WTC11 (cell line): ENCODE results near the gene MAN2B1. TPM values are rescaled to one million over a fixed set of nuclear protein-coding genes. Genes with fewer than 3 reads are reported as not detected.

Experiments
- ATAC-seq: fragments of 200-7000 bp; cut with Tn5 transposase; 2 replicates; pipeline ENCODE4 v1.10.0; 2021; ENCODE audit warnings: mild to moderate bottlenecking, moderate library complexity
- CTCF ChIA-PET: fragments of 300-600 bp; sonication (Branson Sonifier 250); formaldehyde crosslinking; loops from one replicate; lab custom pipeline; 2021; ENCODE audit warnings: antibody characterized with exemption; lab: Charles Lee
- POLR2A ChIA-PET: fragments of 350-600 bp; sonication (Branson Sonifier 250); formaldehyde crosslinking; loops from one replicate; lab custom pipeline; 2021; ENCODE audit warnings: antibody characterized with exemption; lab: Charles Lee
- DNase-seq: peaks from one replicate; pipeline ENCODE4 v3.0.0; 2021; ENCODE audit warnings: low spot score
- H3K27ac Mint-ChIP-seq: 2 replicates; pipeline ENCODE4 v1.8.0; 2021; ENCODE audit warnings: mixed read lengths
- H3K27me3 Mint-ChIP-seq: 2 replicates; pipeline ENCODE4 v1.8.0; 2021; ENCODE audit warnings: low read depth, mild to moderate bottlenecking, moderate library complexity, mixed read lengths
- H3K36me3 Mint-ChIP-seq: 2 replicates; pipeline ENCODE4 v1.8.0; 2021; ENCODE audit warnings: mixed read lengths
- H3K4me1 Mint-ChIP-seq: 2 replicates; pipeline ENCODE4 v1.8.0; 2022; ENCODE audit warnings: mixed read lengths
- H3K4me3 Mint-ChIP-seq: 2 replicates; pipeline ENCODE4 v1.8.0; 2021; ENCODE audit warnings: mild to moderate bottlenecking, moderate library complexity, mixed read lengths
- H3K9me3 Mint-ChIP-seq: 2 replicates; pipeline ENCODE4 v1.8.0; 2021; ENCODE audit warnings: mixed read lengths
- AFF4 ChIP-seq: sonication (generic); formaldehyde crosslinking; IDR thresholded peaks from 2 replicates; pipeline ENCODE4 v1.8.1; 2023; ENCODE audit warnings: mild to moderate bottlenecking, missing genetic modification reagents, borderline replicate concordance
- CREM ChIP-seq: sonication (generic); formaldehyde crosslinking; IDR thresholded peaks from 2 replicates; pipeline ENCODE4 v1.8.1; 2022; ENCODE audit warnings: mild to moderate bottlenecking, missing genetic modification reagents, moderate library complexity
- CTCF ChIP-seq: fragments of 200-600 bp; IDR thresholded peaks from 2 replicates; pipeline ENCODE4 v1.8.0; 2022; ENCODE audit warnings: antibody characterized with exemption
- E2F5 ChIP-seq: sonication (generic); formaldehyde crosslinking; IDR thresholded peaks from 2 replicates; pipeline ENCODE4 v1.8.1; 2022; ENCODE audit warnings: mild to moderate bottlenecking, moderate library complexity, missing genetic modification reagents
- GRHL2 ChIP-seq: fragments of 250-450 bp; sonication (Bioruptor Pico); IDR thresholded peaks from 2 replicates; pipeline ENCODE4 v1.8.0; 2022; ENCODE audit warnings: mild to moderate bottlenecking, moderate library complexity; ENCODE audit not compliant: insufficient replicate concordance, severe bottlenecking
- IRF2 ChIP-seq: sonication (generic); formaldehyde crosslinking; IDR thresholded peaks from 2 replicates; pipeline ENCODE4 v1.8.0; 2022; ENCODE audit warnings: low read depth, missing genetic modification reagents, borderline replicate concordance
- RELA ChIP-seq: sonication (generic); formaldehyde crosslinking; IDR thresholded peaks from 2 replicates; pipeline ENCODE4 v1.8.1; 2022; ENCODE audit warnings: missing genetic modification reagents, mild to moderate bottlenecking, borderline replicate concordance
- SMAD4 ChIP-seq: sonication (generic); formaldehyde crosslinking; IDR thresholded peaks from 2 replicates; pipeline ENCODE4 v1.8.0; 2022; ENCODE audit warnings: mild to moderate bottlenecking, missing genetic modification reagents
- SOX15 ChIP-seq: fragments of 250-450 bp; sonication (Bioruptor Pico); IDR thresholded peaks from 2 replicates; pipeline ENCODE4 v1.9.0; 2021; ENCODE audit warnings: mild to moderate bottlenecking
- TCF7 ChIP-seq: sonication (generic); formaldehyde crosslinking; IDR thresholded peaks from 2 replicates; pipeline ENCODE4 v1.8.0; 2022; ENCODE audit warnings: mild to moderate bottlenecking, low read depth, missing genetic modification reagents, moderate library complexity
- TEAD1 ChIP-seq: sonication (generic); formaldehyde crosslinking; IDR thresholded peaks from 2 replicates; pipeline ENCODE4 v1.8.0; 2022; ENCODE audit warnings: mild to moderate bottlenecking, missing genetic modification reagents
- ZMAT4 ChIP-seq: fragments of 250-450 bp; sonication (Bioruptor Pico); IDR thresholded peaks from 2 replicates; pipeline ENCODE4 v1.9.0; 2021; ENCODE audit warnings: mild to moderate bottlenecking
- ZNF219 ChIP-seq: sonication (generic); formaldehyde crosslinking; IDR thresholded peaks from 2 replicates; pipeline ENCODE4 v1.8.0; 2023; ENCODE audit warnings: missing genetic modification reagents, mild to moderate bottlenecking, borderline replicate concordance
- total RNA-seq: library from RNA; stranded (reverse); gene quantifications from 3 replicates; pipeline ENCODE4 v1.2.3, GENCODE V29; 2021
- TF ChIP-seq, protein P1 (sequence below): sonication (generic); formaldehyde crosslinking; IDR thresholded peaks from 2 replicates; pipeline ENCODE4 v1.8.0; 2022; ENCODE audit warnings: mild to moderate bottlenecking, missing genetic modification reagents
- TF ChIP-seq, protein P2 (sequence below): fragments of 250-450 bp; sonication (Bioruptor Pico); IDR thresholded peaks from 2 replicates; pipeline ENCODE4 v1.9.0; 2021; ENCODE audit warnings: moderate library complexity, mild to moderate bottlenecking, inconsistent platforms, borderline replicate concordance
- TF ChIP-seq, protein P3 (sequence below): sonication (generic); formaldehyde crosslinking; IDR thresholded peaks from 2 replicates; pipeline ENCODE4 v1.8.1; 2022; ENCODE audit warnings: low read depth, missing genetic modification reagents, borderline replicate concordance
- TF ChIP-seq, protein P4 (sequence below): fragments of 250-450 bp; sonication (Bioruptor Pico); conservative IDR thresholded peaks from 2 replicates; pipeline ENCODE4 v1.9.0; 2021; ENCODE audit warnings: mild to moderate bottlenecking

The MAN2B1 gene
- total RNA-seq, 1 experiment from 2014 or later: 73.4 TPM

- TF ChIP-seq, protein P1, sequence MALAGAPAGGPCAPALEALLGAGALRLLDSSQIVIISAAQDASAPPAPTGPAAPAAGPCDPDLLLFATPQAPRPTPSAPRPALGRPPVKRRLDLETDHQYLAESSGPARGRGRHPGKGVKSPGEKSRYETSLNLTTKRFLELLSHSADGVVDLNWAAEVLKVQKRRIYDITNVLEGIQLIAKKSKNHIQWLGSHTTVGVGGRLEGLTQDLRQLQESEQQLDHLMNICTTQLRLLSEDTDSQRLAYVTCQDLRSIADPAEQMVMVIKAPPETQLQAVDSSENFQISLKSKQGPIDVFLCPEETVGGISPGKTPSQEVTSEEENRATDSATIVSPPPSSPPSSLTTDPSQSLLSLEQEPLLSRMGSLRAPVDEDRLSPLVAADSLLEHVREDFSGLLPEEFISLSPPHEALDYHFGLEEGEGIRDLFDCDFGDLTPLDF (CRISPR knock-in tag): no peak
- TF ChIP-seq CTCF (no peak), GRHL2 (CRISPR knock-in tag) (no peak), AFF4 (CRISPR knock-in tag) (no peak), SOX15 (CRISPR knock-in tag) (no peak)
- TF ChIP-seq, protein P2, sequence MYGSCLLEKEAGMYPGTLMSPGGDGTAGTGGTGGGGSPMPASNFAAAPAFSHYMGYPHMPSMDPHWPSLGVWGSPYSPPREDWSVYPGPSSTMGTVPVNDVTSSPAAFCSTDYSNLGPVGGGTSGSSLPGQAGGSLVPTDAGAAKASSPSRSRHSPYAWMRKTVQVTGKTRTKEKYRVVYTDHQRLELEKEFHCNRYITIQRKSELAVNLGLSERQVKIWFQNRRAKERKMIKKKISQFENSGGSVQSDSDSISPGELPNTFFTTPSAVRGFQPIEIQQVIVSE (CRISPR knock-in tag): no peak
- TF ChIP-seq, protein P3, sequence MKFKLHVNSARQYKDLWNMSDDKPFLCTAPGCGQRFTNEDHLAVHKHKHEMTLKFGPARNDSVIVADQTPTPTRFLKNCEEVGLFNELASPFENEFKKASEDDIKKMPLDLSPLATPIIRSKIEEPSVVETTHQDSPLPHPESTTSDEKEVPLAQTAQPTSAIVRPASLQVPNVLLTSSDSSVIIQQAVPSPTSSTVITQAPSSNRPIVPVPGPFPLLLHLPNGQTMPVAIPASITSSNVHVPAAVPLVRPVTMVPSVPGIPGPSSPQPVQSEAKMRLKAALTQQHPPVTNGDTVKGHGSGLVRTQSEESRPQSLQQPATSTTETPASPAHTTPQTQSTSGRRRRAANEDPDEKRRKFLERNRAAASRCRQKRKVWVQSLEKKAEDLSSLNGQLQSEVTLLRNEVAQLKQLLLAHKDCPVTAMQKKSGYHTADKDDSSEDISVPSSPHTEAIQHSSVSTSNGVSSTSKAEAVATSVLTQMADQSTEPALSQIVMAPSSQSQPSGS (CRISPR knock-in tag): no peak
- TF ChIP-seq, all 79 proteins: peak for 0
Measured at GRCh38 chr19:12689012-12689411, 22.5 kb upstream of the MAN2B1 start (continued).

DNA sequence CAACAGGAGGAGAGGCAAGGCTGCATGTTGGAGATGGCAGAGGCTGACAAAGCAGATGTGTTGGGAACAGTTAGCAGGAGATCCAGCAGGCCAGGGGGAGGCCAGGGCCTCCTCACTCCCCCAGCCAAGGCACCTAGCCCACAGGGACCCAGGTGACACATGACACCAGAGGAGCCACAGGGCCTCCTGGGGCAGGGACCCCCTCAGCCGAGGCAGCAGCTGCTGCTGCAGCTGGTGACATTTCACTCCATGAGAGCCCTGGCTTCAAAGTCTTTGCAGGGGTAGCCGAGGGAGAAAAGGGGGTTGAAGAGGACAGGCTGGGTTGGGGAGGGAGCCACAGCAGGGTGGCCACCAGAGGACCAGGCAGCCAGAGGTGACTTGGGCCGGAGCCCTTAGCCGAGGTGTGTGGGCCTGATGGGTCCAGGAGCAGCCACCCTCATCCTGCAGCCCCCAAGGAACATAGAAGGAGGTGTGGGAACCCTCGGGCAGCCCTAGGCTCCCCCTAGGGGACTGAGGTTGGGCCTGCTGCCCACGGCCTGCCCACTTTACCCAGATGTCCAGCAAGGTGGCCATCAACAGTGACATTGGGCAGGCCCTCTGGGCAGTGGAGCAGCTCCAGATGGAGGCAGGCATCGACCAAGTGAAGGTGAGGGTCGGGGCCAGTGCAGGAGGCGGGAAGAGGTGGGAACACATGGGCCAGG lies 21.1 kb upstream of the MAN2B1 start, which contains the start of gene GNG14:
TSS of gene GNG14 (plus strand) at position 503 of the 701 bp plus-strand sequence. CDS start at position 554, 51 bp downstream.
- ChIA-PET POLR2A (interaction anchor here (1.1 kb wide), 1 partner anchor 16 kb away, joined by 3 read pairs; no protein-coding TSS in a partner anchor), CTCF (no interaction called here)
- no peaks in the 10 kb centered on the region for H3K4me1 Mint-ChIP-seq
- H3K9me3 Mint-ChIP-seq: no peaks in the 10 kb centered on the region
- no peak within 1 kb of the TSS for H3K27ac Mint-ChIP-seq
- ATAC-seq: no peak
- no peak for DNase-seq
- no peak within 1 kb of the TSS for H3K4me3 Mint-ChIP-seq
- no peaks in the 10 kb centered on the region for H3K36me3 Mint-ChIP-seq
- no peaks in the 10 kb centered on the region for H3K27me3 Mint-ChIP-seq
- TF ChIP-seq, protein P4, sequence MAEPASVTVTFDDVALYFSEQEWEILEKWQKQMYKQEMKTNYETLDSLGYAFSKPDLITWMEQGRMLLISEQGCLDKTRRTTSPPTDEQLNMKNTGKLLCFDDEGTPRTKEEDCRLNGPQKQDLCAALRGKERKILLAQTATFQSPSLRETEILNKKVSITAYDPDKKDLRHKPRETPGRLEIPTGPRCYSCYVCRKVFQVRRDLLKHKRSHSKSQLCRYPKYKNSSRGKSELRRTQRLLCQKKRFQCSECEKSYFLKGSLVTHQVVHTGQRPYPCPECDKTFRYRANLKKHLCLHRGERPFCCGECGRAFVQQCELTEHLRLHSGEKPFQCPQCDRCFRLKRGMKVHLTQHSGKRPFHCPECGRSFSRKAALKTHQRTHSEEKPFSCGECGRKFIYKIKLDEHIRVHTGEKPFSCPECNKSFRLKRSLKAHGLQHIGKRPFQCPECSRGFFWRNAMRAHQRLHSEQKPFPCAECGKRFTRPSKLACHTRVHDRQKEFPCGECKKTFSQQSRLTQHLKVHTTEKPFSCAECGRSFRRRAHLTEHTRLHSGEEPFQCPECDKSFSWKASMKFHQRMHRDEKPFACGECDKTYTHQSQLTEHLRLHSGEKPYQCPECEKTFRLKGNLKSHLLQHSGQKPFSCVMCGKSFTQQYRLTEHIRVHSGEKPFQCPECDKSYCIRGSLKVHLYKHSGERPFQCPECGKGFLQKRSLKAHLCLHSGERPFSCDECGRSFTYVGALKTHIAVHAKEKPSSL (CRISPR knock-in tag): no peak
- TF ChIP-seq IRF2 (CRISPR knock-in tag) (no peak), CREM (CRISPR knock-in tag) (no peak), ZNF219 (no peak), CTCF (no peak), SMAD4 (no peak), E2F5 (no peak), TCF7 (CRISPR knock-in tag) (no peak), TEAD1 (CRISPR knock-in tag) (no peak), RELA (CRISPR knock-in tag) (no peak), ZMAT4 (CRISPR knock-in tag) (no peak)
- TF ChIP-seq, protein P1 (CRISPR knock-in tag): no peak
